OCI-LY3 (cell line): ENCODE data around the gene ATG101.

ENCODE experiments used
- H2AFZ ChIP-seq: fragments of 200-600, 300-600 bp; shearing (Covaris generic); 2 replicates; pipeline ENCODE4 v1.6.0; 2014; ENCODE audit warnings: antibody characterized with exemption, low read depth, low read length
- H3K27ac ChIP-seq: fragments of 200-600, 300-600 bp; sonication (generic); 2 replicates; pipeline ENCODE4 v1.5.1; 2014; ENCODE audit warnings: mild to moderate bottlenecking, low read length, moderate library complexity, mixed read lengths
- H3K27me3 ChIP-seq: fragments of 200-600, 300-600 bp; sonication (generic); 2 replicates; pipeline ENCODE4 v1.6.1; 2014; ENCODE audit warnings: low read depth, low read length, mixed read lengths
- H3K36me3 ChIP-seq: fragments of 200-600, 300-600 bp; sonication (generic); replicated peaks from 2 replicates; pipeline ENCODE3; 2014; ENCODE audit warnings: low read depth, low read length, mixed read lengths
- H3K4me1 ChIP-seq: fragments of 300-600, 200-600 bp; sonication (generic); 2 replicates; pipeline ENCODE4 v1.6.1; 2014; ENCODE audit warnings: low read length, mixed read lengths
- H3K4me2 ChIP-seq: fragments of 200-600, 300-600 bp; sonication (generic); 2 replicates; pipeline ENCODE4 v1.6.1; 2014; ENCODE audit warnings: low read length, mixed read lengths
- H3K4me3 ChIP-seq: fragments of 300-600, 200-600 bp; sonication (generic); 2 replicates; pipeline ENCODE4 v1.5.1; 2014; ENCODE audit warnings: antibody characterized with exemption, mild to moderate bottlenecking, low read length, moderate library complexity
- H3K79me2 ChIP-seq: fragments of 300-600, 200-600 bp; shearing (Covaris generic); 2 replicates; pipeline ENCODE4 v1.6.1; 2014; ENCODE audit warnings: mild to moderate bottlenecking, low read length, mixed read lengths
- H3K9ac ChIP-seq: fragments of 300-600, 200-600 bp; shearing (Covaris generic); 2 replicates; pipeline ENCODE4 v1.6.0; 2014; ENCODE audit warnings: mild to moderate bottlenecking, low read length, moderate library complexity
- H3K9me3 ChIP-seq: fragments of 200-600, 300-600 bp; shearing (Covaris generic); 2 replicates; pipeline ENCODE4 v1.6.1; 2014; ENCODE audit warnings: low read length, mixed read lengths; ENCODE audit not compliant: insufficient read depth
- H4K20me1 ChIP-seq: fragments of 200-600, 300-600 bp; sonication (generic); 2 replicates; pipeline ENCODE4 v1.6.1; 2016; ENCODE audit warnings: low read length, mixed read lengths; ENCODE audit not compliant: insufficient read depth
- EZH2phosphoT487 ChIP-seq: fragments of 200-600 bp; shearing (Covaris generic); IDR thresholded peaks from 2 replicates; pipeline ENCODE4 v1.6.1; 2018; ENCODE audit warnings: antibody characterized with exemption, mixed run types, low read depth
- TF ChIP-seq, protein P1 (sequence below): fragments of 200-600, 300-600 bp; sonication (generic); IDR thresholded peaks from 2 replicates; pipeline ENCODE4 v1.5.1; 2014; ENCODE audit warnings: antibody characterized with exemption, low read length, low read depth

Gene ATG101

GRCh38 chr12:52087961-52088820 lies 18.4 kb downstream of the ATG101 start:
- Histone ChIP-seq H2AFZ (peak overlapping the region; percentile 34; the same call in 1 of the 2 replicates), H3K4me1 (peaks cover 14% of the 10 kb centered on the region), H4K20me1 (no peaks in the 10 kb centered on the region), H3K4me3 (peak overlapping the region; percentile 15), H3K36me3 (no peaks in the 10 kb centered on the region), H3K27me3 (peaks cover 20% of the 10 kb centered on the region), H3K79me2 (no peaks in the 10 kb centered on the region), H3K4me2 (peak overlapping the region; percentile 41), H3K27ac (no peak overlapping the region), H3K9ac (no peak overlapping the region), H3K9me3 (no peaks in the 10 kb centered on the region)
- TF ChIP-seq, protein P1, sequence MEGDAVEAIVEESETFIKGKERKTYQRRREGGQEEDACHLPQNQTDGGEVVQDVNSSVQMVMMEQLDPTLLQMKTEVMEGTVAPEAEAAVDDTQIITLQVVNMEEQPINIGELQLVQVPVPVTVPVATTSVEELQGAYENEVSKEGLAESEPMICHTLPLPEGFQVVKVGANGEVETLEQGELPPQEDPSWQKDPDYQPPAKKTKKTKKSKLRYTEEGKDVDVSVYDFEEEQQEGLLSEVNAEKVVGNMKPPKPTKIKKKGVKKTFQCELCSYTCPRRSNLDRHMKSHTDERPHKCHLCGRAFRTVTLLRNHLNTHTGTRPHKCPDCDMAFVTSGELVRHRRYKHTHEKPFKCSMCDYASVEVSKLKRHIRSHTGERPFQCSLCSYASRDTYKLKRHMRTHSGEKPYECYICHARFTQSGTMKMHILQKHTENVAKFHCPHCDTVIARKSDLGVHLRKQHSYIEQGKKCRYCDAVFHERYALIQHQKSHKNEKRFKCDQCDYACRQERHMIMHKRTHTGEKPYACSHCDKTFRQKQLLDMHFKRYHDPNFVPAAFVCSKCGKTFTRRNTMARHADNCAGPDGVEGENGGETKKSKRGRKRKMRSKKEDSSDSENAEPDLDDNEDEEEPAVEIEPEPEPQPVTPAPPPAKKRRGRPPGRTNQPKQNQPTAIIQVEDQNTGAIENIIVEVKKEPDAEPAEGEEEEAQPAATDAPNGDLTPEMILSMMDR, result no peak
- TF ChIP-seq EZH2phosphoT487, result no peak

DNA sequence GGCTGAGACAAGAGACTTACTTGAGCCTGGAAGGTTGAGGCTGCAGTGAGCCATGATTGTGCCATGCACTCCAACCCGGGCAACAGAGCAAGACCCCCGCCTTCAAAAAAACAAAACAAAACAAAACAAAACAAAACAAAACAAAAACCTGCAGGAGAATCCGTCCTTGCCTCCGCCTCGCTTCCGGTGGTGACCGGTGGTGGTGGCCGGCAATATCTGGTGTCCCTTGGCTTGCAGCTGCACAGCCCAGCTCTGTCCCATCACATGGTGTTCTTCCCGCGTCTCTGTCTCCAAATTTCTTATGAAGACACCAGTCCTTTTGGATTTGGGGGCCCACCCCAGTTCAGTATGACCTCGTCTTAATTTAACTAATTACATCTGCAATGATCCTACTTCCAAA lies 19.7 kb downstream of the ATG101 start:
- Histone ChIP-seq H3K4me2 (no peak overlapping the region), H4K20me1 (no peaks in the 10 kb centered on the region), H3K79me2 (no peaks in the 10 kb centered on the region), H2AFZ (no peak overlapping the region), H3K9ac (no peak overlapping the region), H3K4me1 (peaks cover 12% of the 10 kb centered on the region), H3K27me3 (peaks cover 20% of the 10 kb centered on the region), H3K9me3 (no peaks in the 10 kb centered on the region), H3K36me3 (no peaks in the 10 kb centered on the region), H3K4me3 (no peak overlapping the region), H3K27ac (no peak overlapping the region)
- TF ChIP-seq EZH2phosphoT487, result no peak
- TF ChIP-seq, protein P1, result no peak

DNA sequence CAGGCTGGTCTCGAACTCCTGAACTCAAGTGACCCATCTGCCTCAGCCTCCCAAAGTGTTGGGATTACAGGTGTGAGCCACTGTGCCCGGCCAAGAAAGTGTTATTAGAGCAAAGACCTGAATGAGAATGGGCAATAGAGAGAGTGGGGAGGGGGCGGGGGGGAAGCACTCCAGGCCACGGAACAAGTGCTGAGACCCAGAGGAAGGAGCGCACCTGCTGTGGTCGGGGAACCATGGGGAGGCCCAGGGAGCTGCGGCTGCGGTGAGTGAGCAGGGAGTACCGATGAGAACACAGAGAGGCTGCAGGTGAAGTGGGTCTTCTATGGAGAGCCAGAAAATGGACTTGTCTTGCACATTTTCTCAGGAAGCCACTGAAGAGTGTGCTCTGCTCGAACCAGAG lies 20.5 kb downstream of the ATG101 start:
- Histone ChIP-seq H3K27ac (no peak overlapping the region), H3K9ac (no peak overlapping the region), H2AFZ (no peak overlapping the region), H4K20me1 (no peaks in the 10 kb centered on the region), H3K79me2 (no peaks in the 10 kb centered on the region), H3K4me3 (no peak overlapping the region), H3K4me2 (no peak overlapping the region), H3K9me3 (no peaks in the 10 kb centered on the region), H3K36me3 (no peaks in the 10 kb centered on the region), H3K27me3 (peaks cover 20% of the 10 kb centered on the region), H3K4me1 (peaks cover 12% of the 10 kb centered on the region)
- TF ChIP-seq, protein P1, result no peak
- TF ChIP-seq EZH2phosphoT487, result no peak

DNA sequence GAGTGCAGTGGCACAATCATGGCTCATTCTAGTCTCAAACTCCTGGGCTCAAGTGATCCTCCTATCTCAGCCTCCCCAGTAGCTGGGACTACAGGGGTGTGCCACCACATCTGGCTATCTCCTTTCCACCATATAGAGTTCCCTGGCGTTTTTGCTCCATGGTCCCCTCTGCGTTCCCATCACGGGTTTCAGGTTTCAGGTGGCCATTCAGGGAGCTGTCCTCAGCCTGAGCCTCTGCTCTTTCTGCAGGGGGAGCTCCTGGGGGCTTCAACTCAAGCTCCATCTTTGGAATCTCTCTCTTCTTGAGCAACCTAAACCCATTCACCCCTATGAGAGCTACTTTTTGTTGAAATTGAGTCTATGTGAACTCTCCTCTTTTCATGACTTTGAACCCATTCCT lies 21.3 kb downstream of the ATG101 start:
- H3K36me3 ChIP-seq, result no peaks in the 10 kb centered on the region
- no peak overlapping the region for H2AFZ ChIP-seq
- H3K4me3 ChIP-seq, result no peak overlapping the region
- H3K27ac ChIP-seq, result no peak overlapping the region
- TF ChIP-seq EZH2phosphoT487, result no peak
- TF ChIP-seq, protein P1, result no peak
- H3K4me2 ChIP-seq, result no peak overlapping the region
- peaks cover 20% of the 10 kb centered on the region for H3K27me3 ChIP-seq
- H3K9ac ChIP-seq, result no peak overlapping the region
- H3K79me2 ChIP-seq, result no peaks in the 10 kb centered on the region
- H3K4me1 ChIP-seq, result peaks cover 12% of the 10 kb centered on the region
- no peaks in the 10 kb centered on the region for H3K9me3 ChIP-seq
- H4K20me1 ChIP-seq, result no peaks in the 10 kb centered on the region
